Stomach (tissue), 9 donors: ENCODE data around the gene NLGN1. TPM values are rescaled to one million over a fixed set of nuclear protein-coding genes. Genes with fewer than 3 reads are reported as not detected.

Experiments
- DNase-seq, 2 donors: peaks; one replicate each; pipeline versions ENCODE4 v3.0.0 to v3.0.0-alpha.2; 2013 to 2019
- H3K27ac ChIP-seq, 5 donors: fragments of 200-600 bp in 4 of 5; sonication (generic) in 4 of 5; one replicate each; pipeline ENCODE4 v1.5.1; 2013 to 2019; ENCODE audit warnings: mild to moderate bottlenecking in 1 of 5, moderate library complexity in 1 of 5
- H3K27me3 ChIP-seq, 3 donors: fragments of 200-600 bp; sonication (generic); one replicate each; pipeline ENCODE4 v1.5.1; 2017 to 2019; ENCODE audit warnings: mixed run types in 1 of 3
- H3K36me3 ChIP-seq, 4 donors: fragments of 200-600 bp; sonication (generic); 1 replicate in 3 of 4; 2 replicates in 1 of 4; pipeline ENCODE4 v1.5.1; 2016 to 2019
- H3K4me1 ChIP-seq, 4 donors: fragments of 200-600 bp; sonication (generic); one replicate each; pipeline ENCODE4 v1.5.1; 2016 to 2019
- H3K4me3 ChIP-seq, 4 donors: fragments of 200-600 bp; sonication (generic) in 3 of 4; one replicate each; pipeline ENCODE4 v1.5.1; 2016 to 2019; ENCODE audit warnings: mild to moderate bottlenecking in 1 of 4
- H3K9me3 ChIP-seq, 4 donors: fragments of 200-600 bp; sonication (generic); one replicate each; pipeline ENCODE4 v1.5.1; 2016 to 2019
- EP300 ChIP-seq: sonication (generic); formaldehyde crosslinking; IDR thresholded peaks from one replicate; pipeline ENCODE4 v1.6.1; 2017; ENCODE audit warnings: antibody characterized with exemption
- POLR2A ChIP-seq, 4 donors: fragments of 450-650 bp; IDR thresholded peaks; one replicate each; pipeline ENCODE4 v1.6.1; 2016; ENCODE audit warnings: antibody characterized with exemption in 4 of 4, control low read depth in 2 of 4, mild to moderate bottlenecking in 1 of 4, moderate library complexity in 1 of 4
- POLR2AphosphoS5 ChIP-seq, 3 donors: sonication (generic); formaldehyde crosslinking; IDR thresholded peaks; one replicate each; pipeline ENCODE4 v1.6.1; 2016; ENCODE audit warnings: antibody characterized with exemption in 3 of 3
- WGBS, 5 donors: extraction: QIAGEN DNeasy Blood & Tissue Kit in 3 of 5; methylation state at CpG; one replicate each; pipeline versions ENCODE4 v1.1.5 to v1.1.7; 2013 to 2018; 5-methylcytosine and 5-hydroxymethylcytosine counted together
- intact Hi-C: fragments of 100-400 bp; cut with DNase I; formaldehyde crosslinking; loops from one replicate; pipeline ENCODE4 v1.15.1; 2023; ENCODE audit warnings: low total_unique reads
- polyA plus RNA-seq, 3 donors: library from polyadenylated mRNA; stranded (reverse); fragments of 200-250 nt; gene quantifications; one replicate each; pipeline ENCODE4 v1.2.3, GENCODE V29; 2013
- total RNA-seq, 5 donors: library from RNA; depleted of rRNA; stranded (reverse); fragments of >200 nt; gene quantifications; one replicate each; pipeline versions ENCODE4 v1.1.0 to v1.2.3, GENCODE V29; 2014 to 2016
- TF ChIP-seq, protein P1 (sequence below), 7 experiments: fragments of 450-650 bp in 4 of 7; fragments of 200-600 bp in 3 of 7; sonication (generic) in 3 of 7; IDR thresholded peaks; one replicate each; pipeline ENCODE4 v1.5.1; 2016 to 2019; ENCODE audit warnings: antibody characterized with exemption in 7 of 7, control low read depth in 2 of 7, mild to moderate bottlenecking in 1 of 7
- donor health status: healthy with polysubstance abuse.
- donor health status: Bipolar disorder and iron deficiency.
- donor health status: healthy.

The NLGN1 gene
- total and polyA plus RNA-seq, 8 donors = 0.15 to 45.2 (median 4.8) TPM; not detected in 1

GRCh38 chr3:173403376-173403775 lies 5.8 kb downstream of the NLGN1 start:
- no peak for DNase-seq
- H3K36me3 ChIP-seq = no peaks in the 10 kb centered on the region
- H3K9me3 ChIP-seq = no peaks in the 10 kb centered on the region
- 45 to 55% (median 48%) methylated on average over 1 of the region's 1 CpG for WGBS, 5 donors
- no peak overlapping the region for H3K4me3 ChIP-seq
- peaks cover 0 to 12% (median 5%) of the 10 kb centered on the region in 4 donors for H3K4me1 ChIP-seq
- TF ChIP-seq, protein P1, sequence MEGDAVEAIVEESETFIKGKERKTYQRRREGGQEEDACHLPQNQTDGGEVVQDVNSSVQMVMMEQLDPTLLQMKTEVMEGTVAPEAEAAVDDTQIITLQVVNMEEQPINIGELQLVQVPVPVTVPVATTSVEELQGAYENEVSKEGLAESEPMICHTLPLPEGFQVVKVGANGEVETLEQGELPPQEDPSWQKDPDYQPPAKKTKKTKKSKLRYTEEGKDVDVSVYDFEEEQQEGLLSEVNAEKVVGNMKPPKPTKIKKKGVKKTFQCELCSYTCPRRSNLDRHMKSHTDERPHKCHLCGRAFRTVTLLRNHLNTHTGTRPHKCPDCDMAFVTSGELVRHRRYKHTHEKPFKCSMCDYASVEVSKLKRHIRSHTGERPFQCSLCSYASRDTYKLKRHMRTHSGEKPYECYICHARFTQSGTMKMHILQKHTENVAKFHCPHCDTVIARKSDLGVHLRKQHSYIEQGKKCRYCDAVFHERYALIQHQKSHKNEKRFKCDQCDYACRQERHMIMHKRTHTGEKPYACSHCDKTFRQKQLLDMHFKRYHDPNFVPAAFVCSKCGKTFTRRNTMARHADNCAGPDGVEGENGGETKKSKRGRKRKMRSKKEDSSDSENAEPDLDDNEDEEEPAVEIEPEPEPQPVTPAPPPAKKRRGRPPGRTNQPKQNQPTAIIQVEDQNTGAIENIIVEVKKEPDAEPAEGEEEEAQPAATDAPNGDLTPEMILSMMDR (IDR thresholded peaks at IDR 0.05) = no peak
- TF ChIP-seq POLR2A (IDR thresholded peaks at IDR 0.05) = no peak
- TF ChIP-seq EP300 = no peak
- TF ChIP-seq POLR2AphosphoS5 (IDR thresholded peaks at IDR 0.05) = no peak
- no peak overlapping the region for H3K27ac ChIP-seq
- intact Hi-C loops = no loop called here
- no peaks in the 10 kb centered on the region for H3K27me3 ChIP-seq

- H3K27me3 ChIP-seq = no peaks in the 10 kb centered on the region
- DNase-seq = no peak
- no peak overlapping the region for H3K4me3 ChIP-seq
- intact Hi-C loops = no loop called here
- H3K4me1 ChIP-seq = peaks cover 0 to 4% (median 1%) of the 10 kb centered on the region in 4 donors
- H3K36me3 ChIP-seq = no peaks in the 10 kb centered on the region
- TF ChIP-seq EP300 (no peak), POLR2AphosphoS5 (IDR thresholded peaks at IDR 0.05) (no peak), POLR2A (IDR thresholded peaks at IDR 0.05) (no peak)
- TF ChIP-seq, protein P1 (IDR thresholded peaks at IDR 0.05) = no peak
- no peaks in the 10 kb centered on the region for H3K9me3 ChIP-seq
- no peak overlapping the region for H3K27ac ChIP-seq
- WGBS, 5 donors = 81 to 94% (median 90%) methylated on average over 1 of the region's 1 CpG
Measured at GRCh38 chr3:173404156-173404555, 6.6 kb downstream of the NLGN1 start.

GRCh38 chr3:173410436-173410835 lies 12.9 kb downstream of the NLGN1 start:
- intact Hi-C loops = no loop called here

GRCh38 chr3:173410849-173411248 lies 13.3 kb downstream of the NLGN1 start:
- TF ChIP-seq POLR2AphosphoS5 (IDR thresholded peaks at IDR 0.05) (no peak), EP300 (no peak), POLR2A (IDR thresholded peaks at IDR 0.05) (no peak)
- TF ChIP-seq, protein P1 (IDR thresholded peaks at IDR 0.05) = no peak
- H3K4me3 ChIP-seq = no peak overlapping the region

More at GRCh38 chr3:173410436-173410835, 12.9 kb downstream of the NLGN1 start:
- no peak for TF ChIP-seq EP300
- no peak for TF ChIP-seq POLR2A (IDR thresholded peaks at IDR 0.05)
- TF ChIP-seq, protein P1 (IDR thresholded peaks at IDR 0.05) = no peak
- no peak for TF ChIP-seq POLR2AphosphoS5 (IDR thresholded peaks at IDR 0.05)
- no peaks in the 10 kb centered on the region for H3K36me3 ChIP-seq
- no peaks in the 10 kb centered on the region for H3K27me3 ChIP-seq
- no peaks in the 10 kb centered on the region for H3K9me3 ChIP-seq
- DNase-seq = no peak
- peaks cover 0 to 19% (median 10%) of the 10 kb centered on the region in 4 donors for H3K4me1 ChIP-seq
- H3K4me3 ChIP-seq = no peak overlapping the region
- H3K27ac ChIP-seq = no peak overlapping the region

More at GRCh38 chr3:173410849-173411248, 13.3 kb downstream of the NLGN1 start:
- peak overlapping the region in 2 of 5 donors; percentile 15 to 53 for H3K27ac ChIP-seq
- H3K27me3 ChIP-seq = no peaks in the 10 kb centered on the region
- intact Hi-C loops = no loop called here
- 33 to 68% (median 41%) methylated on average over 1 of the region's 1 CpG for WGBS, 5 donors
- peak in 1 of 2 donors; percentile 43 for DNase-seq
- H3K4me1 ChIP-seq = peaks cover 0 to 19% (median 10%) of the 10 kb centered on the region in 4 donors
- no peaks in the 10 kb centered on the region for H3K36me3 ChIP-seq
- H3K9me3 ChIP-seq = no peaks in the 10 kb centered on the region
